GM12891 (cell line): ENCODE results near the gene PSMD8.

Experiments used
- POLR2A ChIP-seq: IDR thresholded peaks from 2 replicates; pipeline ENCODE4 v1.6.1; 2011; ENCODE audit warnings: low read depth, low read length, control low read depth
- POLR2AphosphoS5 ChIP-seq: IDR thresholded peaks from 2 replicates; pipeline ENCODE4 v1.6.1; 2011; ENCODE audit warnings: low read depth, low read length, control low read depth
- POU2F2 ChIP-seq: IDR thresholded peaks from 2 replicates; pipeline ENCODE4 v1.6.1; 2011; ENCODE audit warnings: low read depth, mild to moderate bottlenecking, control low read depth, low read length, moderate library complexity
- SPI1 ChIP-seq: IDR thresholded peaks from 2 replicates; pipeline ENCODE4 v1.6.1; 2011; ENCODE audit warnings: low read depth, low read length, control low read depth
- TAF1 ChIP-seq: IDR thresholded peaks from 2 replicates; pipeline ENCODE4 v1.6.1; 2011; ENCODE audit warnings: low read depth, low read length, control low read depth

GRCh38 chr19:38433268-38433733 is 58.9 kb downstream of the PSMD8 start, which contains the start of gene RYR1:
- no peak for TF ChIP-seq POLR2A
- no peak for TF ChIP-seq POLR2AphosphoS5
- TF ChIP-seq SPI1: peak; percentile 60
- TF ChIP-seq POU2F2: no peak
- TF ChIP-seq TAF1: no peak
